ENCODE results near the gene KSR2. TPM values are rescaled to one million over a fixed set of nuclear protein-coding genes. Genes with fewer than 3 reads are reported as not detected.

Gene KSR2
- total RNA-seq, 1 donor from 2014 or later, result 0.25 TPM

DNA sequence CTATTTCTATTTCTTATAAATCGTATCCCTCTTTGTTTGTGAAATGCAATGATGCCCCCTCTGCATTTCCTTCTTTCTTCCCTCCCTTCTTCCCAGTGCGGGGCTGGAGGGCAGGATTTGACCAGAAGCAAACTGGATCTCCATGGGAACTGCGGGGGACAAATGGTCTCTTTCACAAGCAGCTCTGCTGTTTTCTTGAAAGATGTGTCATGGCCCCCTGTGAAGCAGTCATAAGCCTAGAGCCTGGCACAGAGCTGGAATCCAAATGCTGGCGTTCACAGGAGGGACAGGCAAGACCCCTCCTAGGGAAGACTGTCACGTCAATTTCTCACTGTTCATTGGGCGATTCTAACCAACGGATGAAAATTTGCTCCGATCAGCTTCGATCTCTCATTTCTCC is 403.9 kb downstream of the KSR2 start:
- Histone ChIP-seq H3K4me3 (no peak overlapping the region), H3K4me1 (no peaks in the 10 kb centered on the region), H3K36me3 (no peaks in the 10 kb centered on the region), H3K27ac (no peak overlapping the region), H3K27me3 (no peaks in the 10 kb centered on the region), H3K9me3 (no peaks in the 10 kb centered on the region)
- intact Hi-C loops (cut with DNase I), result no loop called here
- DNase-seq (ENCODE audit: extremely low spot score in 2 of 2), result no peak
- TF ChIP-seq POLR2AphosphoS5 (IDR thresholded peaks at IDR 0.05; ENCODE audit: insufficient read depth in 1 of 2, low read depth in 1 of 2) (no peak), POLR2A (IDR thresholded peaks at IDR 0.05) (no peak), CTCF (IDR thresholded peaks at IDR 0.05) (no peak)

GRCh38 chr12:117563706-117564105 is 405.1 kb downstream of the KSR2 start:
- H3K4me1 ChIP-seq, result no peaks in the 10 kb centered on the region
- no peaks in the 10 kb centered on the region for H3K9me3 ChIP-seq
- H3K27me3 ChIP-seq, result no peaks in the 10 kb centered on the region
- no peak overlapping the region for H3K4me3 ChIP-seq
- DNase-seq (ENCODE audit: extremely low spot score in 2 of 2), result no peak
- no peak for TF ChIP-seq POLR2A (IDR thresholded peaks at IDR 0.05)
- no peak for TF ChIP-seq POLR2AphosphoS5 (IDR thresholded peaks at IDR 0.05; ENCODE audit: insufficient read depth in 1 of 2, low read depth in 1 of 2)
- no peak for TF ChIP-seq CTCF (IDR thresholded peaks at IDR 0.05)
- H3K36me3 ChIP-seq, result no peaks in the 10 kb centered on the region
- H3K27ac ChIP-seq, result no peak overlapping the region
- intact Hi-C loops (cut with DNase I), result no loop called here

GRCh38 chr12:117563007-117563406 is 405.8 kb downstream of the KSR2 start:
- Histone ChIP-seq H3K4me1 (no peaks in the 10 kb centered on the region), H3K9me3 (no peaks in the 10 kb centered on the region), H3K4me3 (no peak overlapping the region), H3K36me3 (no peaks in the 10 kb centered on the region), H3K27ac (no peak overlapping the region), H3K27me3 (no peaks in the 10 kb centered on the region)
- no peak for TF ChIP-seq CTCF (IDR thresholded peaks at IDR 0.05)
- TF ChIP-seq POLR2A (IDR thresholded peaks at IDR 0.05), result no peak
- TF ChIP-seq POLR2AphosphoS5 (IDR thresholded peaks at IDR 0.05; ENCODE audit: insufficient read depth in 1 of 2, low read depth in 1 of 2), result no peak
- no peak for DNase-seq (ENCODE audit: extremely low spot score in 2 of 2)
- intact Hi-C loops (cut with DNase I), result no loop called here

DNA sequence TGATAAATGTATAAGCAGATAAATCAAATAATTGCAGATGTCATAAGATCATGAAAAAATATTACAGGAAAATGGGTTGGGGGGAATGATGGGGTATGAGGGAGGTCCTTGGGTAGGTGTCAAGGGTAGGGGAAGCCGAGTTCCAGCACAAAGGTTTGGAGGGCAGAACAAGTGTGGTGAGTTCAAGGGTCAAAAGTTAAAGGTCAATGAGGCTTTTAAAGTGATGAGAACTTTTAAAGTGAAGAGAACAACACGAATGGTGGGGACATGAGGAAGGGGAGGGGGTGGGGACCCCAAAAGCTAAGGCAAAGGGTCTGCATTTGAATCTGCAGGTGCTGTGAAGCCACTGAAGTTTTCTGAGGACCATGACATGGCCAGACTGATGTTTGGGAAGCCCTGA is 406.8 kb downstream of the KSR2 start:
- intact Hi-C loops (cut with DNase I), result no loop called here
- Histone ChIP-seq H3K27me3 (no peaks in the 10 kb centered on the region), H3K4me3 (no peak overlapping the region), H3K9me3 (no peaks in the 10 kb centered on the region), H3K27ac (no peak overlapping the region), H3K36me3 (no peaks in the 10 kb centered on the region), H3K4me1 (no peaks in the 10 kb centered on the region)
- no peak for DNase-seq (ENCODE audit: extremely low spot score in 2 of 2)
- no peak for TF ChIP-seq POLR2A (IDR thresholded peaks at IDR 0.05)
- TF ChIP-seq CTCF (IDR thresholded peaks at IDR 0.05), result no peak
- no peak for TF ChIP-seq POLR2AphosphoS5 (IDR thresholded peaks at IDR 0.05; ENCODE audit: insufficient read depth in 1 of 2, low read depth in 1 of 2)

- no peak overlapping the region for H3K4me3 ChIP-seq
- DNase-seq (ENCODE audit: extremely low spot score in 2 of 2), result no peak
- no peaks in the 10 kb centered on the region for H3K4me1 ChIP-seq
- TF ChIP-seq CTCF (IDR thresholded peaks at IDR 0.05) (no peak), POLR2AphosphoS5 (IDR thresholded peaks at IDR 0.05; ENCODE audit: insufficient read depth in 1 of 2, low read depth in 1 of 2) (no peak), POLR2A (IDR thresholded peaks at IDR 0.05) (no peak)
- H3K36me3 ChIP-seq, result no peaks in the 10 kb centered on the region
- intact Hi-C loops (cut with DNase I), result no loop called here
- H3K9me3 ChIP-seq, result no peaks in the 10 kb centered on the region
- no peak overlapping the region for H3K27ac ChIP-seq
- no peaks in the 10 kb centered on the region for H3K27me3 ChIP-seq
Observed at GRCh38 chr12:117559978-117560377, 408.8 kb downstream of the KSR2 start.
